Stimulated activated CD8-positive, alpha-beta memory T cell treated with anti-CD3 and anti-CD28 coated beads, Interleukin-12 subunit alpha, Interleukin-12 subunit beta, amount 100 ng/mL, for 1 hour (primary cell): Measurements from ENCODE around the gene EFCAB6.

Experiments
- DNase-seq: peaks from one replicate; pipeline ENCODE4 v3.0.0-alpha.2; 2020; ENCODE audit warnings: low read depth

The EFCAB6 gene

DNA sequence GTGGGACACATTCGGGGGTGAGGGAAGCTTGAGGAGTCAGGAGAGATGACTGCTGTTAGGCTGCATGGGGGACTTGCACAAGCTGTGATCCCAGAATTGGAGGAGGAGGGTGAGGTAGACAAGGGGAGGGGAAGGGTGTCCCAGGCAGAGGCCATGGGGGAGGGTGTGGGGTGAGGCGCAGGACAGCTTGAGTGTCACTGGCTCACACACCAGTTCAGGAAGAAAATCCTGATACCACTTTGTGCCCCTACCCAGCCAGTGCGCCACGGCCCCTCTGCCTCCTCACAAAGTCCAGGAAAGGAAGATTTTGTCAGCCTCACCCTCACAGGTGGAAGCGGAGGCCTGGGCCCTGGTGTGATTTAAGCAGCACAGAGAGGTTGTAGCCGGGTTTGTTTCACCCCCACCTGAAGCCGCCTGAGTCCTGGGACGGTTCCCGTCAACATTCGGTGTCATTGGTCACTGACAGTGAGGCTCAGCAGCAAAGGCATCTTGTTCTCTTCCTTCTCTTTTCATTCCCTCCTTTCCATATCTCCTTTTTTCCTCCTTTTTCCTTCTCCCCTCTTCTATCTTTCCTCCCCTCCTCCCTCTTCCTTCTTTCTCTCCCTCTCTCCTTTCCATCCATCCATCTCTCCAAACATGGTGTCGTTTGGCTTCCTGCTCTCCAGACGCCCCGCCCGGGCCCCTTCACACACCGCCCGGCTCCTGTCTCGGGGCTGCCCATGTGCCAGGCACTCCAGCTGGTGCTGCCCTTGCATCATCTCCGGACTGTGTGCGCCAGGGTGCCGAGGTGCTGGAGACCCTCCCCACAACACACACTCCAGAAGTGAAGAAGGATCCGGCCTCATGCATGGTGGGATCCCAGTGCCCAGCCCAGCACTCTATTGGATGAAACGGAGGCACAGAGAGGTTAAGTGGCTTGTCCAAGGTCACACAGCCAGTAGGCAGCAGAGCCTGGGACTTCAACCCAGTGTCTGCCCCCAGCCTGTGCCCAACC lies 311.0 kb downstream of the EFCAB6 start:
- DNase-seq = no peak

DNA sequence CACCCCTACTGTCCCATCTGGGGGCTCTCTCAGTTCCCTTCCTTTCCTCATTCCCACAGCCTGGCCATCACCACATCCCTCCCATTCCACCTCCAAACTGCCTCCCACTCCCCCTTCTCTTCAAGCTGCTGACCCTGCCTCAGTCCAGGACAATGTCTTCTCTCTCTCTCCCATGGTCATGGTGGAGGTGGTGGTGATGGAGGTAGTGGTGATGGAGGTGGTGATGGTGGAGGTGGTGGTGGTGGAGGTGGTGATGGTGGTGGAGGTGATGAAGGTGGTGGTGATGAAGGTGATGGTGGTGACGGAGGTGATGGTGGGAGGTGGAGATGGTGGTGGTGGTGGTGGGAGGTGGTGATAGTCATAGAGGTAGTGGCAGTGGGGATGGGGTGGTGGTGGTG lies 313.2 kb downstream of the EFCAB6 start:
- no peak for DNase-seq

DNA sequence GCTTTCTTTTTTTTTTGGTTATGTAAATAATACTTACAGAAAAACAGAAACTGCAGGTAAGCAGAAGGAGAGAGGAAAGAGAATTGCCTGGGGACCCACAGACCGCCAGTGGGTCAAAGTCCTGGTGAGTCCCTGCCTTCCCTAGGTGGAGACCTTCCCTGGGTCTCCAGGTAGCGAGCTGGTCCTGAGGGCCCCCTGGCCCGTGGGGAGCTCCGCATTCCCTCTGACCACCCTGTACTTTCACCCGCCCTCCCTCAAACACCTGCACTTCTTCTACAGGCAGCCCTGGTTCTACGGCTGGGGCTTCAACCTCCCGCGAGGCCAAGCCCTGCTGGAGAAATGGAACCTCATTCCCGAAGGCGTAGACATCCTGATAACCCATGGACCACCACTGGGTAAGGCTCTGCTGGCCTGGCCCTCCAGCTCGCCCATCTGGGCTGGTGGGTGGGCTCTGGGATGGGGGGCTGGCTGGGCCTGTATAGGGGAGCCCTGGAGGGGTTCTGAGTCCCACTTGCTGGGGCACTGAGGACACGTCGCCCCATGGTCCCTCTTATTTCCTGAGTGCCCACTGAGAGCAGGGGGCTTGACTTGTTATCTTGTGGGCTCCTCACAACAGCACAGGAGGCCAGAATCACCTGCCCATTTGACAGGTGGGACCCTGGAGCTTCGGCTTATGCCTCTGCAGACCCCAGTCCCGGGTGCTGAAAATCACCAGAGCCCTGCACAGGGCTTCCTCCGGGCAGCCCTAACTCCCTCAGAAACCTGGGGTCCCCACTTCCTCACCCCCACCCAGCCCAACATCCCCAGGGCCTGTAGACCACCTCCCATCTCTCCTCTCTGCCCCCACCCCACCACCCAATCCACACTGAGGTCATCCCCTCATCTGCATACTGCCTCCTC lies 313.9 kb downstream of the EFCAB6 start:
- no peak for DNase-seq

DNA sequence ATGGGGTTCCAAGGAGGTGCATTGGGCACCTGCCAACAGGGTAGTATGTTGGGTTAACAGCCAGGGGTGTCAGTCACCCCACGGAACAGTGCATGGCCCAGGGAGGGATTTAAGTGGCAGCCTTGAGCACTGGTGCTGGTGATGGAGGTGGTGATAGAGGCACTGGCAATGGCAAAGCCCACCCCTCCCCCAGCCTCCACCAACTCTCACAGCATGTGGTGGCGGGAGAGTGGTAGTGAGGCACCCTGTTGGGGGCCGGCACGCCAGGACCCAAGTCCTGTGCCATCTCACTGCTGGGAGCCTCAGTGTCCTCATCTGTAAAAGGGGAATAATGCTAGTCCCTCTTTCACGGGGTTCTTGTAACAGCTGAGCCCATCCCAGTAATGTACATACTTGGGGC lies 318.8 kb downstream of the EFCAB6 start:
- no peak for DNase-seq

DNA sequence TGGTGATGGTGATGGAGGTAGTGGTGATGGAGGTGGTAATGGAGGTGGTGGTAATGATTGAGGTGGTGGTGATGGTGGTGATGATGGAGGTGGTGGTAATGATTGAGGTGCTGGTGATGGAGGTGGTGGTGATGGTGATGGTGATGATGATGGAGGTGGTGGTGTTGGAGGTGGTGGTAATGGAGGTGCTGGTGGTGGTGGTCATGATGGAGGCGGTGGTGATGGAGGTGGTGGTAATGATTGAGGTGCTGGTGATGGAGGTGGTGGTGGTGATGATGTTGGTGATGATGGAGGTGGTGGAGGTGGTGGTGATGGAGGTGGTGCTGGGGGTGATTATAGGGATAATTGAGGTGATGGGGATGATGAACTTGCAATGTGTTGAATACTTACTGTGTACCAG lies 320.4 kb downstream of the EFCAB6 start:
- no peak for DNase-seq

DNA sequence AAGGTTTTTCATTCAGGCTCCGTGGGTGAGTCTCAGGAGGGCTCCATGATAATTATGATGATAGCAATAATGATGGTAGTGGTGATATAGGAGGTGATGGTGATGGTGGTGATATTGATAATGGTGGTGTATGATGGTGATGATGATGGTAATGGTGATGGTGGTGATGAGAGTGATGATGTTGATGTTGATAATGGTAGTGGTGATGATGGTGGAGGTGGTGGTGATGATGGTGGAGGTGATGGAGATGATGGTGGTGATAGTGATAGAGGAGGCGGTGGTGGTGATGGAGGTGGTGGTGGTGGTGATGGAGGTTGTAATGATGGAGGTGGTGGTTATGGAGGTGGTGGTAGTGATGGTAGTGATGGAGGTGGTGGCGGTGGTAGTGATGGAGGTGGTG lies 320.9 kb downstream of the EFCAB6 start:
- no peak for DNase-seq

DNA sequence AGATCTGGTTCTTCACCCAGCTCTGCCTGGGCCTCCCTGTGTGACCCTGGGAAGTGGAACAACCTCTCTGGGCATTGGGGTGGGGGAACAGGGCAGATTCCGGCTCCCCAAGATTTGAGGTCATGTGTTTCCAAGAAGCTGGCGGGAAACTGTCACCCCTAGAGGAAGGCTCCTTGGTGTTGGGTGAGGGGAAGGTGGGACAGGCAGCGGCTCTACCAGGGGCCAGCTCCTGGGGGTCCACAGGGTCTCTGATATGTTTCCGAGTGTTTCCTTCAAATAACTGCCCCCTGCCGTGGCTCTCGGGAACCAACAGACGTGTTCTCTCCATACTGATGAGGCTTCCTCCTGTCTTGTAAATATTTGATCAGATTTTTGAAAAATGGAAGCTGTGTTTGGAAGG lies 321.8 kb downstream of the EFCAB6 start:
- no peak for DNase-seq

DNA sequence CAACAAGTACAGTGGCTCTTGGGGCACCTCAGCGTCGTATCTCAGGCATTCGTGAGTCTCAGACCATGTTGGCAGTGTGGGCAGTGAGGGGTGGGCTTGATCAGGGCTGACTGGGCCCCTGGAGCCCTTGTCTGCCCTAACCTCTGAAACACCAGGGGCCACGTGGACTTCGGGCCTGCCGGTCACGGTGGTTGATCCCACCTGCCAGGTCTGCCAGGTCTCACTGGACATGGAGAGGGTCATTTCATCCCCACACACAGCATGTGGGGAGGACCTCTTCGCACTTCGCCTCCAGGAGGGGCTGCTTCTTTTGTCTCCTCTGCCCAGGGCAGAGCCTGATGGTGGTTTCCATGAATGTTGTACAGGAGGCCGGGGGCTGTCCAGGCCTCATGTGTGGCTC lies 323.2 kb downstream of the EFCAB6 start:
- no peak for DNase-seq

DNA sequence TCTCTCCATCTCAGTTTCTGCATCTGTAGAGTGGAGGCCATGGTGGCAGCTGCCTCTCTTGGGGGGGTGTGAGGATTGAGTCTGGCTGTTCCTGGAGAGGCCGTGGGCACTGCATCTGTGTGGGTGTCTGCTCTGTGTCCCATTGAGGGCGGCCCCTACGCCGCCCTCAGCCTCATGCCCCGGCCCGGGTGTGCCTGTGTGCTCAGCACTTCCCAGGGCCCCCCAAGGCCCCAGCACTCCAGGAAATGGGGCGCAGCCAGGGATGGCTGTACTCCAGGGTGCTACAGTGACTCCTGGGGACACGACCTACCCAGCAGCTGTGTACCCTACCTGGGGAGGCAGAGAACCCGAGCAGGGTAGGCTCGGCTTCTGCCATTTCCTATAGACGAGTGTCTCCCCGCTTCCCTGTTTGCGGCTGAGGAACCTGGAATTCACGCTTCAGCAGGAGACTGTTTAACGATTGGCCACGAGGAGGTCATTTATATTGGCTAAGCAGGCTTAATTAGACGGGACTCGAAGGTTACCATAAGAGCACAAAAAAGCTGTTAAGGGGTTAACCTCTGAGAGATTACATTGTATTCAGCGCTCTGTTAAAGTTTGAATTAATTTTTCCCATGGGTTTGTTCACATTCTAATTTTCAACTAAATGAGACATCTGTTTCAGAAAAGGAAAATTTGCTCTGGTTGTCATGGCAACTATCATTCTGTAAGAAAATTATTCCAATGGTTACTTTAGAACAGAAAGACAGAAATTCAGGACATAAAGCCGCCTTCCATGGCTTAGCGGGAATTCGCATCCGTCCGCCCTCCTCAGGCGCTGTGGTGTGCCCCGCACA lies 323.9 kb downstream of the EFCAB6 start:
- no peak for DNase-seq

DNA sequence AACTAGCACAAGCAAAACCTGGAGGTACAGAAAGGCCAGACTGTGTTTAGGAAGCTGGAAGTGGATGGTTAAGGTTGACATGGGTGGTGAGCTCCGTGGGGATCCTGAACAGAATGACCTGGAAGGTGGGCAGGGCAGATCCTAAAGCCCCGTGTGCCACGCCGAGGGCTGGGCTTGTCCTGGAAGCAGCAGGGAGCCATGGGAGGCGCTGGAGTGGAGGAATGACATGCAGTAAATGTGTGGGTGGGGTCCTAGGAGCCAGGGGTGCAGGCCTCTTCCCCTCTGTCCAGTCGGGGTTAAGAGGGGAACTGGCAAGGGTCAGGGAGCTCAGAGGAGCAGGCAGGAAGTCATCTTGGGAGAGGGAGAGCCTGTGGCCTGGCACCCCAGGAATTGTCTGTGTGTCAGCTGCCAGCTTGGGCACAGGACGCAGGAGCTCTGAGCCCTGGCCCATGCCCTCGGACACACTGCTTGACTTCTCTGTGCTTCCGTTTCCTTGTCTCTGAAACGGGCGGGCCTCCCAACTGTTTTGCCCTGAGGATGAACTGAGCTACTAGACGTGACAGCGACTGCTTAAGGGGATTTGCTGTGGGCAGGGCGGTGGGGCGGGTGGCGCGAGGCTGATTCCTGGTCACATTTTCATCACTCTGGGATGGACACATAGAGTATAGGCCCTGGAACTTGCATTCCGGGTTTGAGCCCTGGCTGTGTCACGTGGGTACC lies 324.6 kb downstream of the EFCAB6 start:
- DNase-seq = no peak

DNA sequence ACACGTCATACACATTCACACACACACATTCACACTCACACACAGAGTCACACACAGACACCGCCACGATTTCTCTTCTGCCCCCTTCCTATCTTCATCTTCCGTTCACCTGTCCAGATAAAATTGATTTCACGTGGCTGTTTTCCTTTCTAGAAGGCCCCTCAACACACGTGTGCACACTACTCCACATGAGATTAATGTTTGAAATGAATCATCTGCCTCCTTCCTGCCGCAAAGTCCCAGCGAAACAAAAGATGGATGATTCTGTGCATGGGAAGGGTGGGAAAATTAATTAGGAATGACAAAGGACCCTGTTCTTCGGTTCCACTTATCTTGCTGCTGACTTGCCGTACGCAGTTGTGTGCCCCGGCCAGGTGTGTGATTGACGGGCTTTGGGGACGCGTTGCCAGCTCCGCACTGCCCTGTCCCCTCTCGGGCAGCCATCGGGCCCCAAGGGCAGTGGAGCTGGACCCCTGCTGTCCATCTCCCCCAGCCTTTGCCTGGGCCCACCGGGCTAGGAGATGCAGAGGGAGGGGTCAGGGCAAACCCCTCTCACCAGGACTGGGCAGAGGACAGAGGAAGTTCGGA lies 326.5 kb downstream of the EFCAB6 start:
- DNase-seq = no peak

DNA sequence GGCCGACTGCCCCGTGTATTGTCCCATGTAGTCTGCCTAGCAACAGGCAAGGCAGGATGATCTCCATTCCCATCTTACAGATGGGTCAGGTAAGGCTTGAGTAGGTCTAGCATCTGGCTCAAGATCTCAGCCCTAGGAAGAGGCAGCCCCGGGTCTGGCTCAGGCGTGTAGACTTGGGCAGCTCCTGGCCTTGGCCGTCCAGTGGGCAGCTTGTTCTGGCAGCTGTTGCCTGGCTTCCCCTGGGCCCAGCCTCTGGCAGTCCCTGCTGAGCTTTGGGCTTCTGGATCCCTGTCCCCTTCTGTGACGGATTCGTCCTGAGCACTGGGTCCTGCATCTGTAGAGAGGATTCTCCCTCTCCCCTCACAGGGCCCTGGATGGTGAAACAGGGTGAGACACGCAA lies 327.9 kb downstream of the EFCAB6 start:
- no peak for DNase-seq

DNA sequence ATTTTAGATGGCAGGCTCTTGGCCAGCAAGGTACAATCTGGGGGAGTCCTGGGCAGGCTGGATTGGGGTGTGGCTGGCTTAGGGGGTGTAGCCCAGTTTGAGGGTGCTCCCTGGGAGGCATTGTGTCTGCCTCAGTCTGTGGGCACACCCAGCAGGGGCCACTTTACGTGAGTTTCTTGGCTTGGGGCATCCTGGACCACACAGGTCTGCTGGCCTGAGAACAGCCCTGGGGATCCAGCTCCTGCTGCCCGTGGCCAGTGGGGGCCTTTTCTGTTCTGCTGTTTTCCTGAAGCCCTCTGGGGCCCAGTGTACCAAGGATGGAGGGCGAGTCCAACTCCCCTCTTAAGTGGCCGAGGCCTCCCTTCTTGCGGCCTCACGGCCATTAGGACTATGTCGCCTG lies 328.4 kb downstream of the EFCAB6 start:
- no peak for DNase-seq

DNA sequence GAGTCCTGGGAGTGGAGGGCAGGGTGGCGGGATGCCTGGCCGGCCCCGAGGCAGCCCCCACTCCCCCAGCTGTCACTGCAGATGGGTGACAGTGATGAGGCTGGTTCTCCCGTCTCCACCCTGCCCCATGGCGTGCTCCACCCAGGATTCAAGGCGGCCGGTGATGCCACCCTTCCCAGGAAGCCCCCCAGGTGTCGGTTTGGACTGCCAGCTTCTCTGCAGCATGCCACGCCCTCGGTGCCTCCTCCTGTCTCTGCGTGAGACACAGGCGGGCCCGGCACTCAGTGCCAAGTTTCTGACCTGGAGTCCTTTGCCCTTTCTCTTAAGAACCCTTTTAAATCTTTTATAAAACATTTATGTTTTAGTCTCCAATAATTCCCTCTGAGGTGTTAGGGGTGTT lies 328.8 kb downstream of the EFCAB6 start:
- DNase-seq = no peak

DNA sequence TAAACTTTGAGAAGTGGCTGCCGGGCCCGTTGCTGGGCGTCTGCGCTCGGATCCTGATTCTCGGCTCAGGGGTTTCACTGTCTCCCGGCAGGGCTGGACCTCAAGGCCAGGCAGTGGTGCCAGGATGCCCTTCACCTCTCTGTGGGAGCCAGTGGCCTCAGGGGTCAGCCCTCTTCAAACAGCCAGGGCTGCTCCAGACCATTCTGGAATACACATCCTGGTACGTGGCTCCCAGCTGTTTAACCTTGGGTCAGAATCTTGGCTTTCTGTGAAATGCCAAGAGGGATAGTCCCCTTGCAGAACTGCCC lies 329.8 kb downstream of the EFCAB6 start:
- DNase-seq = no peak

DNA sequence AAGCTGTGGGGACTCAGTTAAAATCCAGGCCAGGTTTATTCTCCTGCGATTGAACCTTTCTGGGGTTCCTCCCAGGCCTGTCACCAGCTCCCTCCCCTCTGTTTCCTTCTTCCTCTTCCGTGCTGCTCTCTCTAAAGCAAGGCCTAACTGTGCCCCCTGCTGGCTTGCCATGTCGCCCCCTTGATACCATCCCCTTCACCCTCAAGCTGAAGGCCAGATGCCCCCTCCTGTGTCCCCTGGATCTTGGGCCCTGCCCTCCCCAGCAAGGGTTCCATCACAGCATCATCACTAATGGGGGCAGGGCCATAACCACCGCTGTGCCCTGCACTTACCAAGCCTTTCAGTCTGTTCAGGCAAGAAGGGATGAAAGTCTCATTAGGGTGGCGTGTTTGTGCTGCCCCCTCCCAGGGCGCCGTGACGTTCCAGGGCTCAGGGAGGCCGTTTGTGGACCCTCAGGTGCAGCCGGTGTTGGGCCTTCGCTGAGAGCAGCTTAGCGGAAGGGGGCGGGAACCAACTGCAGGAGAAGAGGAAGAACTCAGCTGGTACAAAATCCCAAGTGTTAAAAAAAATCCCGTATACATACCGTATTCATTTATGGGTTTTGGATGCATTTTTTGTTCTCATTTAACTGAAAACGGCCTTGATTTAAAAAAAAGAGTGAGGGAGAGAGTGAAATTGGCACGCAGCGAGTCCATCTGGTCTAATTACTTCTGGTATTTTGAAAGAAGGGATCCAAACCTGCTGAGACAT lies 330.4 kb downstream of the EFCAB6 start:
- DNase-seq = no peak

DNA sequence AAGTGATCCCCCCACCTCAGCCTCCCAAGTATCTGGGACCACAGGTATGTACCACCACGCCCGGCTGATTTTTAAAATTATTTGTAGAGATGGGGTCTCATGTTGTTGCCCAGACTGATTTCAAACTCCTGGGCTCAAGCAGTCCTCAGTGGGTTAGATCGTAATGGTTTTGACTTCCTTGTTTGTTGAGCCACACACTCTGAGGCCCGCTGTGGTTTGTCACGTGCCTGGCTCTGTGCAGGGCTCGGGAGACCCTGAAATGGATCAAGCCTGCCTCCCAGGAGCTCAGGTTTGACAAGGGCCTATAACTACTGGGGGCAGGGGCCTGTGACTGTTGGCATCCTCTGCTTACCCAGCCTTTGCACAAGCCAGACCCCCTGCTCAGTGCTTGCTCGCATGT lies 332.1 kb downstream of the EFCAB6 start:
- DNase-seq = no peak

DNA sequence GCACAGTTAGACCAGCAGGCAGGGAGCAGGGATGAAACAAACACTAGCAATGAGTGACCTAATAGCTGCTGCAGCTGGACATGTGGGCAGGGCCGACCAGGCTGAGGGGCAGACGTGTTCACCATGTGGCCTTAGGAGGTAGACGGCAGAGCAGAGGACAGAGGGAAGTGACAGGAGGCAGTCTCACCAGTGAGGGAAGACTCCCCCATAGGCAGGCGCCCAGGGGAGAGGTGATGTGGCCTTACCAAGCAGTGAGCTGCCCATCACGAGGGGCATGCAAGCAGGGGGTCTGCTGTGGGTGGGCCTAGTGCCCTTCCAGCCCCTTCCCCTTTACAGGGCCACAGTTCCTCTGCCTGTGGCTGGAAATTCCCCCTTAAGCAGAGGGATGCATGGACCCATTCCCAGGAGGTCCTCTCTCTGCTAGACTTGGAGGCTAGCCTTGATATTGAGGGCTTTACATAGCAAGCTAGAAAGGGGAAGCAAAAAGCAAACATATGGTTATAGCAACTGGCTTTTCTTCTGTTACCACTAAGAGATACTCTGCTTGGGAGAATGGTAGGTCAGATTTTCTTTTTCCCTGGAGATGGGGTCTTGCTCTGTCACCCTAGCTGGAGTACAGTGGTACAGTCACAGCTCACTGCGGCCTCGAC lies 332.7 kb downstream of the EFCAB6 start:
- no peak for DNase-seq
